Natural killer cell (primary cell): Measurements from ENCODE around the gene HDAC11. TPM values are rescaled to one million over a fixed set of nuclear protein-coding genes. Genes with fewer than 3 reads are reported as not detected.

Source experiments
- ATAC-seq, 3 donors: fragments of 150-1000 bp in 2 of 3; fragments of 200-7000 bp in 1 of 3; cut with Tn5 transposase; 1 replicate in 1 of 3; 2 replicates in 2 of 3; pipeline ENCODE4 v1.10.0; 2021; ENCODE audit warnings: mild to moderate bottlenecking in 2 of 3, moderate library complexity in 2 of 3
- DNase-seq, 2 donors: peaks; one replicate each; pipeline versions ENCODE4 v3.0.0 to v3.0.0-alpha.2; 2013 to 2021; ENCODE audit warnings: mixed read lengths in 1 of 2
- H3K27ac ChIP-seq: one replicate; pipeline ENCODE4 v1.5.1; 2013; ENCODE audit warnings: mild to moderate bottlenecking, low read length
- H3K27me3 ChIP-seq: one replicate; pipeline ENCODE4 v1.6.1; 2013; ENCODE audit warnings: low read length; ENCODE audit not compliant: control insufficient read depth, insufficient read depth
- H3K36me3 ChIP-seq: one replicate; pipeline ENCODE4 v1.6.1; 2013; ENCODE audit warnings: low read length; ENCODE audit not compliant: control insufficient read depth, insufficient read depth
- H3K4me1 ChIP-seq: one replicate; pipeline ENCODE4 v1.6.1; 2013; ENCODE audit warnings: low read length; ENCODE audit not compliant: control insufficient read depth, insufficient read depth
- H3K4me3 ChIP-seq: one replicate; pipeline ENCODE4 v1.5.1; 2013; ENCODE audit warnings: low read length
- H3K9me3 ChIP-seq: one replicate; pipeline ENCODE4 v1.6.1; 2013; ENCODE audit warnings: low read length; ENCODE audit not compliant: control insufficient read depth, insufficient read depth
- H3K27ac Mint-ChIP-seq, 2 donors: one replicate each; pipeline ENCODE4 v1.8.0; 2022; ENCODE audit warnings: mild to moderate bottlenecking in 2 of 2, mixed read lengths in 2 of 2, moderate library complexity in 1 of 2
- H3K27me3 Mint-ChIP-seq, 2 donors: one replicate each; pipeline ENCODE4 v1.8.0; 2022; ENCODE audit warnings: low read depth in 2 of 2, mixed read lengths in 2 of 2
- H3K36me3 Mint-ChIP-seq: one replicate; pipeline ENCODE4 v1.8.0; 2022; ENCODE audit warnings: mixed read lengths
- H3K4me1 Mint-ChIP-seq, 2 donors: one replicate each; pipeline ENCODE4 v1.8.0; 2022; ENCODE audit warnings: mixed read lengths in 2 of 2
- H3K4me3 Mint-ChIP-seq: one replicate; pipeline ENCODE4 v1.8.0; 2022; ENCODE audit warnings: mild to moderate bottlenecking, moderate library complexity, mixed read lengths
- H3K9me3 Mint-ChIP-seq, 2 donors: one replicate each; pipeline ENCODE4 v1.8.0; 2022; ENCODE audit warnings: mixed read lengths in 2 of 2
- WGBS: methylation state at CpG from one replicate; pipeline ENCODE4 v1.1.7; 2013; ENCODE audit warnings: missing lambda C conversion rate; ENCODE audit not compliant: insufficient coverage; 5-methylcytosine and 5-hydroxymethylcytosine counted together
- intact Hi-C: fragments of 100-400 bp; cut with micrococcal nuclease; formaldehyde crosslinking; loops from one replicate; pipeline ENCODE4 v1.14.2; 2022
- total RNA-seq, 4 donors: library from RNA; stranded (reverse); fragments of 120-200 nt in 1 of 4; gene quantifications; one replicate each; pipeline versions ENCODE4 v1.2.3 to v1.2.4, GENCODE V29; 2013 to 2022
- TF ChIP-seq, protein P1 (sequence below): fragments of 200-600 bp; IDR thresholded peaks from one replicate; pipeline ENCODE4 v1.8.0; 2022; ENCODE audit warnings: antibody characterized with exemption

The HDAC11 gene
- total RNA-seq, 3 donors from 2014 or later (not counting 1 experiment from before 2014, with no cell fraction given), result 3.4 to 5.3 (median 3.9) TPM

DNA sequence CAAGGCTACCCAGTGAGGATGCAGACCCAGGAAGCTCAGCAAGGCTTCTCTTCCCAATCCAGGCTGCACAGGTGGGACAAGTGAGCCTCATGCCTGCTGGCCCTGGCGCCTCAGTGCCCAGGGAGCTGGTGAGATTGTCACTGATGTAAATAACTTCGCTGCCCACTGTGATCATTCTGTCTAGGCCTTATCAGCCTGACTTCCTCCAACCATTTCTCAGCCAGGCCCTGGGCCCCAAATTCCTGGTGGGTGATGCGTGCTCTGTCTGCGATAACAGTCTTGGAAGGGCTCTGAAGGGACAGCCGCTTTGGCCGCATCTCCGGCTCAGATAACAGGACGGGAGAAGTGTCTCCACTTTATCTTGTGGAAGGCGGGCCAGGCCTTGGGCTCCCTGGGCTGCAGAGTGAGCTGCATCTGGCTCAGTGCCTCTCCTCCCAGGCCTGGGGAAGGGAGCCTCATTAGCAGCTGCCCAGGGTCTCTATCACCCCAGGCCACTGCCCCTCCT lies 66.6 kb downstream of the HDAC11 start:
- H3K9me3 Mint-ChIP-seq, result no peaks in the 10 kb centered on the region
- Histone ChIP-seq H3K27me3 (peaks cover 6% of the 10 kb centered on the region), H3K4me1 (peaks cover 24% of the 10 kb centered on the region), H3K9me3 (no peaks in the 10 kb centered on the region), H3K4me3 (no peak overlapping the region), H3K27ac (no peak overlapping the region), H3K36me3 (no peaks in the 10 kb centered on the region)
- intact Hi-C loops, result no loop called here
- 95% methylated on average over 9 of the region's 9 CpGs for WGBS
- peaks cover 24 to 36% of the 10 kb centered on the region in 2 donors for H3K27me3 Mint-ChIP-seq
- H3K36me3 Mint-ChIP-seq, result no peaks in the 10 kb centered on the region
- no peak overlapping the region for H3K27ac Mint-ChIP-seq
- DNase-seq (no peak), ATAC-seq (no peak)
- no peak overlapping the region for H3K4me3 Mint-ChIP-seq
- H3K4me1 Mint-ChIP-seq, result peaks cover 5 to 31% of the 10 kb centered on the region in 2 donors
- TF ChIP-seq, protein P1, sequence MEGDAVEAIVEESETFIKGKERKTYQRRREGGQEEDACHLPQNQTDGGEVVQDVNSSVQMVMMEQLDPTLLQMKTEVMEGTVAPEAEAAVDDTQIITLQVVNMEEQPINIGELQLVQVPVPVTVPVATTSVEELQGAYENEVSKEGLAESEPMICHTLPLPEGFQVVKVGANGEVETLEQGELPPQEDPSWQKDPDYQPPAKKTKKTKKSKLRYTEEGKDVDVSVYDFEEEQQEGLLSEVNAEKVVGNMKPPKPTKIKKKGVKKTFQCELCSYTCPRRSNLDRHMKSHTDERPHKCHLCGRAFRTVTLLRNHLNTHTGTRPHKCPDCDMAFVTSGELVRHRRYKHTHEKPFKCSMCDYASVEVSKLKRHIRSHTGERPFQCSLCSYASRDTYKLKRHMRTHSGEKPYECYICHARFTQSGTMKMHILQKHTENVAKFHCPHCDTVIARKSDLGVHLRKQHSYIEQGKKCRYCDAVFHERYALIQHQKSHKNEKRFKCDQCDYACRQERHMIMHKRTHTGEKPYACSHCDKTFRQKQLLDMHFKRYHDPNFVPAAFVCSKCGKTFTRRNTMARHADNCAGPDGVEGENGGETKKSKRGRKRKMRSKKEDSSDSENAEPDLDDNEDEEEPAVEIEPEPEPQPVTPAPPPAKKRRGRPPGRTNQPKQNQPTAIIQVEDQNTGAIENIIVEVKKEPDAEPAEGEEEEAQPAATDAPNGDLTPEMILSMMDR, result no peak

DNA sequence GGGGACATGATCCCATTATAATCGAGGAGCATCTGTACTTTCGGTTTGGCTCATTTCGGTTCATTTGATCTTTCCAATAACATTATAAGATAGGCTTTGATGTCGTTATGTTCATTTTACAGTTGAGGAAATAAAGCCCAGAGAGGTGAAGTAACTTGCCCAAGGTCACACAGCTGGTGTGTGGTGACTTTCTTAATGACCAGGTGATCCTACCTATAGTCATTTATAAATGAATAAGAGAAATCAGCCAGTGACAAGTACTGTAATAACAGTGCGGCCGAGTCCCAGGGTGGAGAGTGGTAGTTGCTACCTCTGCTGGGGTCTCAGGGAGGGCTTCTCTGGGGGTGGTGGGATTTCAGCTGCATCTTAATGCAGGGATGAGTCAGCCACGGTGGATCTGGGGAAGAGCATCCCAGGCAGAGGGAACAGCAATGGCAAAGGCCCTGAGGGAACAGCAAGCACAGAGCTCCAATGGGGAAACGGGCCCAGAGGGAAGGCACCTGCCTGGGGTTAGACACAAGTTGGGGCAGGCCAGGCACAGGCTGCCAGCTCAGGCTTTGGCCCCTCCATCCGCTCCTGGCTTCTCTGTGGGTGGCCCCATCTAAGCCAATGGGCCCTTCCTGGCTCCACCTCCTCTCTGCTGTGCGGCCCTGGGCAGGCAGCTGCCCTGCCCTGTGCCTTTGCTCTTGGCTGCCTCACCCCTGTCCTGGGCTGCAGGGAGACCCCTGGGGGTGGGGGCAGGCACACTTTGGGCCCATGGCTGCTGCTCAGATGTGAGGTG lies 67.7 kb downstream of the HDAC11 start:
- no peak overlapping the region for H3K27ac ChIP-seq
- TF ChIP-seq, protein P1, result no peak
- H3K27ac Mint-ChIP-seq, result peak overlapping the region in 1 of 2 donors; percentile 19
- H3K4me3 ChIP-seq, result no peak overlapping the region
- H3K4me1 ChIP-seq, result peaks cover 24% of the 10 kb centered on the region
- H3K36me3 Mint-ChIP-seq, result no peaks in the 10 kb centered on the region
- H3K4me3 Mint-ChIP-seq, result peak overlapping the region; percentile 80
- peaks cover 6% of the 10 kb centered on the region for H3K27me3 ChIP-seq
- H3K9me3 ChIP-seq, result no peaks in the 10 kb centered on the region
- no peak for ATAC-seq
- no peaks in the 10 kb centered on the region for H3K9me3 Mint-ChIP-seq
- intact Hi-C loops, result no loop called here
- peaks cover 24 to 36% of the 10 kb centered on the region in 2 donors for H3K27me3 Mint-ChIP-seq
- peaks cover 5 to 31% of the 10 kb centered on the region in 2 donors for H3K4me1 Mint-ChIP-seq
- 94% methylated on average over 10 of the region's 10 CpGs for WGBS
- H3K36me3 ChIP-seq, result no peaks in the 10 kb centered on the region
- DNase-seq, result no peak

DNA sequence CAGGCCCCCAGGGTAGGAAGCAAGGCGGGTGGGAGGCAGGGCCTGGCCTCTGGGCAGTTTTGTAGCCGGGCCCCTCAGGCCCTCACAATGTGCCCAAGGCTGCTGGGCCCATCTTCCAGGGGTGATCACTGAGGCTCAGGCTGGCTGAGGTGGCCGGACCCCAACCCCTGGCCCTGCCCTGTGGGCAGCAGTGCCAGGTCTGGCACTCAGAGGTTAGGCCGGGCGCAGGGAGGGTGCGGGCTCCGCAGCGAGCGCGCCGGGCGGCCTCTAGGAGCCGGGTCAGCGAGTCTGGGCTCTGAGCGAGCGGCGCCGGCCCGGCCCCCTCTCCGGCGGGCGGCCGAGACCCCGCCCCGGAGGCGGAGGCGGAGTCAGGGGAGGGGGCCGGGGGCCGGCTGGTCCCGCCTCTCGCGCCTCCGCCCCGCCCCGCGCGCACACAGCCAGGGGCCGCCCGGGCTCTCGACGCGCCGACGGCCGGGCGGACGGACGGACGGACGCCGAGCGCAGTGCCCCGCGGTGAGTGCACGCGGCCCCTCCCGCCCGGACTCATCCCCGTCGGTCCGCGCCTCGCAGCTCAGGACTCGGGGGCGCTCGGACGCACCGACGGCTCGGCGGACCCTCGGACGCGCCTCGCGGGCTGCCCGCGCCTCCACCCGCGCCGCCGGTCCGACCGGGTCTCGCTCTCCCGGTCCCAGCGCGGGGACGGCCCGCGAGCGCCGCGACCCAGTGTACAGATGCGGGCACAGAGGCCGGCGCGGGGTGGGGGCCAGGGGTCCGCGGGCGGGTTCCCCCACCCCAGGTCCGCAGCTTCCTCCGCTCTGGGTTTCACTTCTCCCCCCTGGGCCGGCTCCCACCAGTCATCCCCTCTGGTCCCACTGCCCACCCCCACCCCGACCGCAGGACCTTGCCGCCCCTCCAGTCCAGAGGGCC lies 68.9 kb downstream of the HDAC11 start, which contains the start of gene FBLN2:
Gene FBLN2, plus strand, starts transcription at position 430 of the 927 bp plus-strand sequence. CDS start 21,231 bp downstream, outside the sequence.
- peak; percentile 45 to 46 for DNase-seq
- Mint-ChIP-seq H3K27ac (peak within 1 kb of the TSS in 1 of 2 donors; percentile 84), H3K9me3 (no peaks in the 10 kb centered on the region), H3K4me3 (peak within 1 kb of the TSS; percentile 83), H3K36me3 (no peaks in the 10 kb centered on the region), H3K27me3 (peaks cover 20 to 31% of the 10 kb centered on the region in 2 donors), H3K4me1 (peaks cover 5 to 31% of the 10 kb centered on the region in 2 donors)
- Histone ChIP-seq H3K4me1 (peaks cover 24% of the 10 kb centered on the region), H3K36me3 (no peaks in the 10 kb centered on the region), H3K27me3 (peaks cover 6% of the 10 kb centered on the region), H3K4me3 (no peak within 1 kb of the TSS), H3K9me3 (no peaks in the 10 kb centered on the region), H3K27ac (no peak within 1 kb of the TSS)
- intact Hi-C loops, result no loop called here
- peak; percentile 79 to 88 (median 86) for ATAC-seq
- WGBS, result 5% methylated on average over 107 of the region's 107 CpGs
- TF ChIP-seq, protein P1, result no peak
